MG63 (cell line): Measurements from ENCODE around the gene KIAA1328. TPM values are rescaled to one million over a fixed set of nuclear protein-coding genes. Genes with fewer than 3 reads are reported as not detected.
"Not testable (repeated sequence)": the region's sequence is repeated elsewhere in the genome, so short reads cannot be mapped to it uniquely, and the experiment has no call there.

ENCODE experiments used
- DNase-seq: peaks from one replicate; pipeline ENCODE4 v3.0.0-alpha.2; 2020
- H3K27me3 ChIP-seq: fragments of 250-450 bp; sonication (Bioruptor Pico); 2 replicates; pipeline ENCODE4 v1.5.1; 2020; ENCODE audit warnings: mild to moderate bottlenecking, moderate library complexity
- H3K36me3 ChIP-seq: fragments of 250-450 bp; sonication (Bioruptor Pico); 2 replicates; pipeline ENCODE4 v1.5.1; 2020; ENCODE audit warnings: mild to moderate bottlenecking, moderate library complexity
- H3K4me3 ChIP-seq: fragments of 250-450 bp; sonication (Bioruptor Pico); 2 replicates; pipeline ENCODE4 v1.5.1; 2020; ENCODE audit warnings: mild to moderate bottlenecking, moderate library complexity
- H3K9me3 ChIP-seq: fragments of 250-450 bp; sonication (Bioruptor Pico); 2 replicates; pipeline ENCODE4 v1.5.1; 2020; ENCODE audit warnings: mild to moderate bottlenecking, moderate library complexity
- total RNA-seq: library from RNA; depleted of rRNA; stranded (reverse); fragments of >200 nt; shearing (Covaris generic); gene quantifications from 2 replicates; pipeline ENCODE4 v1.2.3, GENCODE V29; 2014; ENCODE audit warnings: low replicate concordance

Gene KIAA1328
- total RNA-seq, 1 experiment from 2014 or later = 2.4 TPM

GRCh38 chr18:37138456-37138855 is 309.5 kb downstream of the KIAA1328 start:
- H3K27me3 ChIP-seq = no peaks in the 10 kb centered on the region
- no peaks in the 10 kb centered on the region for H3K36me3 ChIP-seq
- no peaks in the 10 kb centered on the region for H3K9me3 ChIP-seq
- DNase-seq = no peak
- no peak overlapping the region for H3K4me3 ChIP-seq

- H3K9me3 ChIP-seq = no peaks in the 10 kb centered on the region
- H3K4me3 ChIP-seq = no peak overlapping the region
- H3K27me3 ChIP-seq = no peaks in the 10 kb centered on the region
- H3K36me3 ChIP-seq = no peaks in the 10 kb centered on the region
- DNase-seq = no peak
Measured at GRCh38 chr18:37139876-37140275, 310.9 kb downstream of the KIAA1328 start.

- no peaks in the 10 kb centered on the region for H3K9me3 ChIP-seq
- no peaks in the 10 kb centered on the region for H3K36me3 ChIP-seq
- DNase-seq = no peak
- no peaks in the 10 kb centered on the region for H3K27me3 ChIP-seq
- no peak overlapping the region for H3K4me3 ChIP-seq
Measured at GRCh38 chr18:37144921-37145320, 316.0 kb downstream of the KIAA1328 start.

GRCh38 chr18:37156330-37156942 is 327.5 kb downstream of the KIAA1328 start:
- no peak for DNase-seq
- Histone ChIP-seq H3K4me3 (no peak overlapping the region), H3K36me3 (no peaks in the 10 kb centered on the region), H3K9me3 (no peaks in the 10 kb centered on the region), H3K27me3 (no peaks in the 10 kb centered on the region)

- Histone ChIP-seq H3K36me3 (no peaks in the 10 kb centered on the region), H3K4me3 (no peak overlapping the region), H3K27me3 (no peaks in the 10 kb centered on the region), H3K9me3 (no peaks in the 10 kb centered on the region)
- no peak for DNase-seq
Measured at GRCh38 chr18:37160038-37160820, 331.3 kb downstream of the KIAA1328 start.

- DNase-seq = no peak
- Histone ChIP-seq H3K4me3 (no peak overlapping the region), H3K27me3 (no peaks in the 10 kb centered on the region), H3K36me3 (no peaks in the 10 kb centered on the region), H3K9me3 (no peaks in the 10 kb centered on the region)
Measured at GRCh38 chr18:37161491-37161890, 332.6 kb downstream of the KIAA1328 start.

- H3K36me3 ChIP-seq = no peaks in the 10 kb centered on the region
- H3K9me3 ChIP-seq = no peaks in the 10 kb centered on the region
- no peak overlapping the region for H3K4me3 ChIP-seq
- no peak for DNase-seq
- H3K27me3 ChIP-seq = no peaks in the 10 kb centered on the region
Measured at GRCh38 chr18:37162551-37162950, 333.6 kb downstream of the KIAA1328 start.

GRCh38 chr18:37163119-37163518 is 334.2 kb downstream of the KIAA1328 start:
- Histone ChIP-seq H3K36me3 (no peaks in the 10 kb centered on the region), H3K9me3 (no peaks in the 10 kb centered on the region), H3K4me3 (no peak overlapping the region), H3K27me3 (no peaks in the 10 kb centered on the region)
- DNase-seq = no peak

DNA sequence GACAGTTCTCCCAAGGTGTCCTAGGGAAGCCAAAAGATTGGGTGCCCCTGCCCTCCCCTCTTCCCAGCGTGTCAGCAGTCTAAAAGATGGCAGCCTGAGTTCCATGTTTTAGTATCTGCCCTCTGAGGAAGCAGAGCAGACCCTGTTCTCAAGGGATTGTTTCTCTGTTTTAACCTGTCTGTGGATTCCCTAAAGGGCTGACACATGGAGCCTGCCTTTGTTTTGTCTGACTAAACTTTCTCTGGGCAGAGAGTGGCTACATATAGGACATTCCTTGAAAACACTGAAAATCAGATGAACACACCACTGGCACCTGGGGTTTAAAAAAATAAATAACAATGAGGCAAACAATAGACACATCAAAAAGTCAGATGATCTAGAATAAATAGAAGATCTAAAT is 337.6 kb downstream of the KIAA1328 start:
- Histone ChIP-seq H3K4me3 (no peak overlapping the region), H3K36me3 (no peaks in the 10 kb centered on the region), H3K27me3 (no peaks in the 10 kb centered on the region), H3K9me3 (no peaks in the 10 kb centered on the region)
- no peak for DNase-seq

GRCh38 chr18:37166966-37167365 is 338.0 kb downstream of the KIAA1328 start:
- H3K4me3 ChIP-seq, H3K9me3 ChIP-seq, H3K36me3 ChIP-seq, H3K27me3 ChIP-seq, DNase-seq: not testable (repeated sequence)

GRCh38 chr18:37170984-37171383 is 342.1 kb downstream of the KIAA1328 start:
- no peaks in the 10 kb centered on the region for H3K27me3 ChIP-seq
- no peak for DNase-seq
- no peak overlapping the region for H3K4me3 ChIP-seq
- H3K9me3 ChIP-seq = no peaks in the 10 kb centered on the region
- H3K36me3 ChIP-seq = no peaks in the 10 kb centered on the region

- no peak for DNase-seq
- Histone ChIP-seq H3K4me3 (no peak overlapping the region), H3K27me3 (no peaks in the 10 kb centered on the region), H3K9me3 (no peaks in the 10 kb centered on the region), H3K36me3 (no peaks in the 10 kb centered on the region)
Measured at GRCh38 chr18:37173384-37173783, 344.5 kb downstream of the KIAA1328 start.

GRCh38 chr18:37175727-37176620 is 347.0 kb downstream of the KIAA1328 start:
- Histone ChIP-seq H3K27me3 (no peaks in the 10 kb centered on the region), H3K9me3 (no peaks in the 10 kb centered on the region), H3K36me3 (no peaks in the 10 kb centered on the region), H3K4me3 (no peak overlapping the region)
- no peak for DNase-seq

DNA sequence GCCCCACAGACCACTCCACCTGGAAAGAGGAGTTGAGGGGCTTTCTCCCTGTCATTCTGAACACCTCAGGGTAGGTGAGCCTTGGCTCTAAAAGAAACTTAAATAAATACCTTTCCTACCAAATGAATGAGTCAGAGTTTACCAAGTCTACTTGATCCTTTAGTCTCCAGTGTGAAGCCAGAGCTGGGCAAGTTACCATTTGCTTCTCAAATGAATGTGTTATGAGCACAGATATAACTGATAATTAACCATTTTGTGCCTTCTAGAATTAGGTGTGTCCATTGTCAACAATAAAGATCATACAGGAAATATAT is 347.7 kb downstream of the KIAA1328 start:
- Histone ChIP-seq H3K27me3 (no peaks in the 10 kb centered on the region), H3K9me3 (no peaks in the 10 kb centered on the region), H3K36me3 (no peaks in the 10 kb centered on the region), H3K4me3 (no peak overlapping the region)
- no peak for DNase-seq

GRCh38 chr18:37179384-37179783 is 350.5 kb downstream of the KIAA1328 start:
- no peak for DNase-seq
- no peaks in the 10 kb centered on the region for H3K9me3 ChIP-seq
- no peaks in the 10 kb centered on the region for H3K27me3 ChIP-seq

DNA sequence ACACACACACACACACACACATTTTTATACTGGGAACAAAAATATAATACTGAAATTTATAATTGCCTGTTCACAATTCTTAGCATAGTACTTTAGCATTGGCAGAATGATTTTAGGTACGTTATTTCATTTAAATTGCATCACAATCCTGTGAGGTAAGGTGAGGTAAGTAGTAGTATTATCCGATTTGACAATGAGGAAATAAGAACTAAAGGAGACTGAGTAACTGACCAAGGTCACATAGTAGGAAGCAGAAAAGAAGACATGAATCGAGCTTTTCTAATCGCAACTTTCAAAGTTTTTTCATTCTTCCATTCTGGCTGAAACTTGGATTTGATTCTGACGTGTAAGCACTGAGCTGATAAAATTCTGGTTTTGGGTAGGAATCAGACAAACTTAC is 351.2 kb downstream of the KIAA1328 start:
- no peaks in the 10 kb centered on the region for H3K27me3 ChIP-seq
- H3K4me3 ChIP-seq = no peak overlapping the region
- no peaks in the 10 kb centered on the region for H3K9me3 ChIP-seq
- no peak for DNase-seq
- no peaks in the 10 kb centered on the region for H3K36me3 ChIP-seq

More at GRCh38 chr18:37179384-37179783, 350.5 kb downstream of the KIAA1328 start:
- H3K36me3 ChIP-seq = no peaks in the 10 kb centered on the region
- H3K4me3 ChIP-seq = no peak overlapping the region

GRCh38 chr18:37182340-37183135 is 353.6 kb downstream of the KIAA1328 start:
- no peaks in the 10 kb centered on the region for H3K9me3 ChIP-seq
- DNase-seq = peak; percentile 8
- H3K36me3 ChIP-seq = no peaks in the 10 kb centered on the region
- H3K4me3 ChIP-seq = no peak overlapping the region
- no peaks in the 10 kb centered on the region for H3K27me3 ChIP-seq
